ENCODE results near the gene IGSF3.

Gene IGSF3

DNA sequence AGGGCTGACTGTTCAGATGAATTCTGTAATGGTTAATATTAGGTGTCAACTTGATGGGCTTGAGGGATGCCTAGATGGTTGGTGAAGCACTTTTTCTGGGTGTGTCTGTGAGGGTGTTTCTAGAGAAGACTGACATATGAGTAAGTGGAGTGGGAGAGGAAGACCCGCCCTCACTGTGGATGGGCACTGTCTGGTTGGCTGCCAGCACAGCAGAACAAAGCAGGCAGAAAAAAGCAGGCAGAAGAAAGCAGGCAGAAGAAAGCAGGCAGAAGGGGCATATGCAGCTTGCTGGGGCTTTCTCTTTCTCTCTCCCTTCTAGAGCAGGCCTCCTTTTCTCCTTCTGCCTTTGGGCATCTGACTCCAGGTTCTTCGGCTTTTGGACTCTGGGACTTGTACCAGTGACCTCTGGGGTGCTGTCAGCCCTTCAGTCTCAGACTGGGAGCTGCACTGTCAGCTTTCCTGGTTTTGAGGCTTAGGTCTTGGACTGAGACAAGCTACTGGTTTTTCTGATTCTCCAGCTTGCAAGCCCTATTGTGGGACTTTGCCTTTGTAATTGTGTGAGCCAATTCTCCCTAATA lies 43.8 kb upstream of the IGSF3 start:
- H3K36me3 ChIP-seq, result no peaks in the 10 kb centered on the region
- no peak overlapping the region for H3K4me3 ChIP-seq (ENCODE audit: low read depth in 1 of 2, low read length in 1 of 2)
- no peaks in the 10 kb centered on the region for H3K9me3 ChIP-seq
- TF ChIP-seq, protein P1, sequence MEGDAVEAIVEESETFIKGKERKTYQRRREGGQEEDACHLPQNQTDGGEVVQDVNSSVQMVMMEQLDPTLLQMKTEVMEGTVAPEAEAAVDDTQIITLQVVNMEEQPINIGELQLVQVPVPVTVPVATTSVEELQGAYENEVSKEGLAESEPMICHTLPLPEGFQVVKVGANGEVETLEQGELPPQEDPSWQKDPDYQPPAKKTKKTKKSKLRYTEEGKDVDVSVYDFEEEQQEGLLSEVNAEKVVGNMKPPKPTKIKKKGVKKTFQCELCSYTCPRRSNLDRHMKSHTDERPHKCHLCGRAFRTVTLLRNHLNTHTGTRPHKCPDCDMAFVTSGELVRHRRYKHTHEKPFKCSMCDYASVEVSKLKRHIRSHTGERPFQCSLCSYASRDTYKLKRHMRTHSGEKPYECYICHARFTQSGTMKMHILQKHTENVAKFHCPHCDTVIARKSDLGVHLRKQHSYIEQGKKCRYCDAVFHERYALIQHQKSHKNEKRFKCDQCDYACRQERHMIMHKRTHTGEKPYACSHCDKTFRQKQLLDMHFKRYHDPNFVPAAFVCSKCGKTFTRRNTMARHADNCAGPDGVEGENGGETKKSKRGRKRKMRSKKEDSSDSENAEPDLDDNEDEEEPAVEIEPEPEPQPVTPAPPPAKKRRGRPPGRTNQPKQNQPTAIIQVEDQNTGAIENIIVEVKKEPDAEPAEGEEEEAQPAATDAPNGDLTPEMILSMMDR (IDR thresholded peaks at IDR 0.05), result no peak
- H3K4me1 ChIP-seq (ENCODE audit: control insufficient read depth in 1 of 2, insufficient read depth in 1 of 2, low read depth in 1 of 2, low read length in 1 of 2), result no peaks in the 10 kb centered on the region
- no peaks in the 10 kb centered on the region for H3K27me3 ChIP-seq
- no peak overlapping the region for H3K27ac ChIP-seq

DNA sequence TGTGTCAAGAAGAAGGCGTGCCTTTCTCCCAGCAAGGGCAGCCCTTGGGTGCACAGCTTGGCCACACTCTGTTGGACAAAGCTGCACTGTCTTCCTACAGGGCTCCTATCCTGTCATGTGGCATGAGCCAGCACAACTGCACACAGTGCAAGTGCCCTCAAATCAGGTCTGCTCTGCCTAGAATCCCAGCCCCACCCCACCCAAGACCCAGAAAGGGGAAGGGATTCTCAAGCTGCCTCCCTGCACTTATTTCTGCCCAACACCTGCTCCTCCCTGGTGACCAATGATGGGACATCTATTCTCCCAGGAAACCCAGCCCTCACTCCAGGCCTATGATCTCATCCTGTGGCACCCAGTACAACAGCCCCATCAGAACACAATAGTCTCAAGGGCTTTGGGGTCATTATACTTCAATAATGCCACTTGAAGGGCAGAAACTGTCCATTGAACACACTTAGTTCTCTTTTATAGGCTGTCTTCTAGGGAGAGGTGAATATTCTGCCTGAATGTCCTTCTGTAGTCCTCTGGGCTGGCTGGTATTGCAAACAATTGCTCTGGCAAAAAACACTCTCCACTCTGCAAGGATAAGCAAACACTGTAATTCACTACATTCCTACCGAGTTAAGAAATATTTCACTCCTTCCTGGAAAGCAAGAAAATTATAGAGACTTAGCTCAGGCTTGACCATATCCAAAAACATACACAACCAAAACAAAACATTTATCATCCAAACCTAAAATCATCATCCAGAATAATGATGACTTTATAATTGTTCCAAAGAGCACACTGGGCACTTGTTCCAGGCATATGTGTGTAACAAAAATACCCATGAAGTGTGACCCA lies 43.1 kb upstream of the IGSF3 start:
- Histone ChIP-seq H3K27ac (no peak overlapping the region), H3K9me3 (no peaks in the 10 kb centered on the region), H3K36me3 (no peaks in the 10 kb centered on the region), H3K4me1 (ENCODE audit: control insufficient read depth in 1 of 2, insufficient read depth in 1 of 2, low read depth in 1 of 2, low read length in 1 of 2) (no peaks in the 10 kb centered on the region), H3K27me3 (no peaks in the 10 kb centered on the region), H3K4me3 (ENCODE audit: low read depth in 1 of 2, low read length in 1 of 2) (no peak overlapping the region)
- TF ChIP-seq, protein P1 (IDR thresholded peaks at IDR 0.05), result no peak

DNA sequence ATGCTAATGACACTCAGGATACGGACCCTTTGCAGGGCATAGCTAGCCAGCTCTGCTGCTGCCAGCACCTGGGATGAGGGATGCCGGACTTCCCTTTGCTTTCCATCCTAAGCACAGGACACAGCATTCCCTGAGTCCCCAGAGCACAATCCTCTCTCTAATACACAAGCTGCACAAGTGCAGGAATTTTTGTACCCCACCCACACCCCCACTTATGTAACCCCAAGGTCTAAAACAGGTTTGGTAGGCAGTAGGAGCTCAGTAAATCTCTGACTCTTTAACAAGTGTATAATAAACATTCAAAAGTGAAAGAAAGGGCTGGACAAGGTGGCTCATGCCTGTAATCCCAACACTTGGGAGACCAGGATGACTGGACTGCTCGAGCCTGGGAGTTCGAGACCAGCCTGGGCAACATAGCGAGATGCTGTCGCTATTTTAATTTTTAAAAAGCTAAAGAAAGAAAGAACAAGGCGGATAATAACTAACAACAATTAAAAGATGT lies 42.2 kb upstream of the IGSF3 start:
- Histone ChIP-seq H3K36me3 (no peaks in the 10 kb centered on the region), H3K4me3 (ENCODE audit: low read depth in 1 of 2, low read length in 1 of 2) (no peak overlapping the region), H3K27me3 (no peaks in the 10 kb centered on the region), H3K27ac (no peak overlapping the region), H3K4me1 (ENCODE audit: control insufficient read depth in 1 of 2, insufficient read depth in 1 of 2, low read depth in 1 of 2, low read length in 1 of 2) (no peaks in the 10 kb centered on the region), H3K9me3 (no peaks in the 10 kb centered on the region)
- TF ChIP-seq, protein P1 (IDR thresholded peaks at IDR 0.05), result no peak

DNA sequence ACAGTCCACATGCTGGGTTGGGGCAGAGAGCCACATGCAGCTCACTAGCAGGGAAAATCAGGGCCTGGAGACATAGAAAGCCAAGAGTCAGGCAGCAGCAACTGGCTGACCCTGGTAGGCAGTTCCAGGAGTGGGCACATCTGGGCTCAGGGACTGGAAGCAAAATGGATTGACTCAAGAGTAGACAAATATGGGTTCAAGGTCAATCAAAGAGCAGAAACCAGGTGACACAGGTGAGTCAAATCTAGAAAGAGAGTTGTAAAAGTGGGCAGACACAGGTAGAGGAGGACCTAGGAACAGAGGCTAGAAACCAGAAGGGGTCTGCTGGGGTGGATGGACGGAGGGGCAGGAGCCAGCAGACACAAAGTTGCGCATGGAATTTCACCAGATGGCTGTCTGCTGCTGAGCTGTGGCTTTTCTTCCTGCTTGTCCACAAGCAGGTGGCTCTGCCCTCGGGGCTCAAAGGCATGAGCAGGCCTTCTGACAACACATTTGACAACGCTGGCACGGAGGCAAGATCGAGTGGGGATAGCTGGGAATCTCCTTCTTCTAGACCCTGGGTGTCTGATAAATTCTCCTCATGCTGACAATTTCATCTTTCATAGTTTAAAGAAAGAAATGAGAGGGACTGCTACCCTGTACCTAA lies 40.8 kb upstream of the IGSF3 start:
- no peaks in the 10 kb centered on the region for H3K27me3 ChIP-seq
- TF ChIP-seq, protein P1 (IDR thresholded peaks at IDR 0.05), result no peak
- no peak overlapping the region for H3K27ac ChIP-seq
- H3K4me3 ChIP-seq (ENCODE audit: low read depth in 1 of 2, low read length in 1 of 2), result no peak overlapping the region
- no peaks in the 10 kb centered on the region for H3K4me1 ChIP-seq (ENCODE audit: control insufficient read depth in 1 of 2, insufficient read depth in 1 of 2, low read depth in 1 of 2, low read length in 1 of 2)
- H3K9me3 ChIP-seq, result no peaks in the 10 kb centered on the region
- no peaks in the 10 kb centered on the region for H3K36me3 ChIP-seq

DNA sequence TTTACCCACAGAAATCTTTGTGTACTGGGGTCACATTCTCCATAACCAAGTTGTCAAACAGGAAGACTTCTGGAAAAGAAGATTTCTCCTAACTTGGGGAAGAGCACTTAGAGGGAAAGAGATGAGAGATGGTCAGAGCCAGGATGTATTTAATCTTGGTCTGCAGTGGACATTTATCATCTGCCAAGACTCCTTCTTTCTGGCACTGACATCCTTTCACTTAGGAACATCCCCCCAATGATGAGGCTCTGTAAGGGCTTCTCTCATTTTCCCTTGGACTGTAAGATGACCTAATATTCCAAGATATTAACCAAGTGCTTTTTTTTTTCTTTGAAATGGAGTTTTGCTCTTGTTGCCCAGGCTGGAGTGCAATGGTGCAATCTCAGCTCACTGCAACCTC lies 39.3 kb upstream of the IGSF3 start:
- TF ChIP-seq, protein P1 (IDR thresholded peaks at IDR 0.05), result no peak
- no peaks in the 10 kb centered on the region for H3K9me3 ChIP-seq
- H3K36me3 ChIP-seq, result no peaks in the 10 kb centered on the region
- H3K27me3 ChIP-seq, result no peaks in the 10 kb centered on the region
- no peak overlapping the region for H3K27ac ChIP-seq
- H3K4me1 ChIP-seq (ENCODE audit: control insufficient read depth in 1 of 2, insufficient read depth in 1 of 2, low read depth in 1 of 2, low read length in 1 of 2), result no peaks in the 10 kb centered on the region
- H3K4me3 ChIP-seq (ENCODE audit: low read depth in 1 of 2, low read length in 1 of 2), result no peak overlapping the region

Measured in neutrophil (primary cell).